GM21423 (cell line): ENCODE measurements around the gene PPIL1.

ENCODE experiments used
- ATAC-seq: cut with Tn5 transposase; IDR thresholded peaks from one replicate; pipeline ENCODE4 v1.9.1; 2021; ENCODE audit warnings: mild to moderate bottlenecking, moderate library complexity; ENCODE audit not compliant: unreplicated experiment

PPIL1 gene

GRCh38 chr6:36837022-36837339 is 37.6 kb downstream of the PPIL1 start:
- no peak for ATAC-seq

- no peak for ATAC-seq
Observed at GRCh38 chr6:36836111-36837021, 38.2 kb downstream of the PPIL1 start.

GRCh38 chr6:36834576-36835341 is 39.8 kb downstream of the PPIL1 start:
- ATAC-seq, result no peak

DNA sequence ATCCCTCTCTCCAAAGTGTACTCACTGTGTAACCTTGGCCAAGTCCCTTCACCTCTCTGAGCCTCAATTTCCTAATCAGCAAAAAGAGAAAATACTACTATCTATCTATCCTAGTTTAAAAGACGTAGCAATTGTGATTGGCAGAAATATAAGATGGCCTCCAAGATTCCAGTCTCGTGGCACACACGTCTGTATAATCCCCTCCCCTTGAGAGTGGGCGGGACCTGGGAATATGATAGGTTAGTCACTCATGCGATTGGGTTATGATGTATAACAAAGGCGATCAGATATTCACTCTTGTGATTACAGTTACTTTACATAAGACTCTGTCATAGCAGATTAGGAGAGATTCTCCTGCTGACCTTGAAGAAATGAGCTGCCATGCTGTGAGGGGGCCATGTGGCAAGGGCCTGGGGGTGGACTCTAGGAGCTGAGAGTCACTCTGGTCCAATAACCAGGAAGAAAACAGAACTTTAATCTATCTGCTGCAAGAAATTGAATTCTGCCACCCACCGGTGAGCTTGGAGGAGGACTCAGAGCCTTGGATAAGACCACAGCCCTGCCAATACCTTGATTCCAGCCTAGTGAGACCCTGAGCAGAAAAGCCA is 41.3 kb downstream of the PPIL1 start:
- ATAC-seq, result no peak

GRCh38 chr6:36832313-36832712 is 42.3 kb downstream of the PPIL1 start:
- ATAC-seq, result no peak

GRCh38 chr6:36830577-36830976 is 44.0 kb downstream of the PPIL1 start:
- ATAC-seq, result no peak

DNA sequence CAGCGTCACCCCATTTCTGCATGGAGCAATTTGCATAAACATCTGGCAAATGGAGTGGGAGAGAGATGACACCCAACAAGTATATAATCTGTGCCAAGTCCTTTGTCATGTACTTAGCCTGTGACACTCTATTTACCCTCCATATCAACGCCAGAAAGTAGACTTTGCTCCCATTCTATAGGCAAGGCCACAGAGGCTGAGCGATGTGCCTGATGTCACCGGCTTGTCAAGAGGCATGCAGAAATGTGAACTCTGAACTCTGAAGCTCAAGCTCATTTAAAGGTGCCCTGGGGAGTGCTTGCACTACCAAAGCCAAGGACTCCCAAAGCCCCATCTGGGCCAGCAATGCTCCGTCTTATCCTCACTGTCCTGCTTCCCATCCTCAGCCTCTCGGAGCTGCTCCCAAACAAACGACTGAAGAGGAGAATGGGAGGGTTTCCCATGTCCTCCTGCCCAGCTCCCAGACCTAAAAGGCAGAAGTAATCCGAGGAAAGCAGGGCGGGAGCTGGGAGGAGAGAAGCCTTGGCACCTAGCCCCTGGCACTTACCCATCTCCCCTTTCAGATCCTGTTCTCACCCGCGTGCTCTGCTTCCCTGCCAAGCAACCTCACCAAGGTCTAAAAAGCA is 44.6 kb downstream of the PPIL1 start:
- ATAC-seq, result no peak

DNA sequence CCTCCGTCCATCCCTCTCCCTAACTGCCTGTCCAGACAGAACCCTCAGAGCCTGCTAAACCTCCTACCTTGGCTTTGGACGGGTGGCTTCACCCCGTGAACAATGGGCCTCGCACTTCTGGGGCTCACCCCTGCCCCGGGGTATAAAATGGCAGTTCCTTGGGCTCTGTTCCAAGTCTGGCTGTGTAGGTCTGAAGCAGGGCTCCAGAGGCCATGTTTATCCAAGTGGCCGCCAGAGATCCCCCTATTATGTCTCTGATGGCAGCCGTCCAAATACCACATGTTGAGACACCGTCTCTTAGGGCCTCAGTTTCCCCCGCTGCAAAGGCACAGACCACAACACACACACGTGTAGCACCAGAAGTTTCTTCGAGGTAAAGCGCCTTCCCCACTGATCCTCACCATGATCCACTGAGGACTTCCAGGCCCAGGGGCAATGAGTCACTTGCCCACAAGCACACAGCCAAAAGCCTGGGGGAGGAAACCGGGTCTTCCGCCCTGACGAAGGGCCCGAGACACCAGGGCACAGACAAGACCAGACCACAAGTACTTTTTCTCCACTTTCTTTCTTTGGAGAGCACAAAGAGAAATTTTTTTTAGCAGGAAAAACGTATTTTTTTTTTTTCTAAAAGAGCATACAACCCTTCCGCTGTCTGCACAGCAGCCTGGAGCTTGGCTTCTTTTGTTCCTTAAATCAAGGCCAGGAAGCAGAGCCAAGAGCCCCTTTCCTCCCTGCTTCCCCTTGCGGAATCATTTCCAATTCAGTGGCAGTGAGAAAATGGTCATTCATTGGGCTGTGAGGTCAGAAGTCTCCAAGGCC is 47.1 kb downstream of the PPIL1 start:
- ATAC-seq, result no peak

GRCh38 chr6:36826520-36827227 is 47.9 kb downstream of the PPIL1 start:
- ATAC-seq, result no peak

DNA sequence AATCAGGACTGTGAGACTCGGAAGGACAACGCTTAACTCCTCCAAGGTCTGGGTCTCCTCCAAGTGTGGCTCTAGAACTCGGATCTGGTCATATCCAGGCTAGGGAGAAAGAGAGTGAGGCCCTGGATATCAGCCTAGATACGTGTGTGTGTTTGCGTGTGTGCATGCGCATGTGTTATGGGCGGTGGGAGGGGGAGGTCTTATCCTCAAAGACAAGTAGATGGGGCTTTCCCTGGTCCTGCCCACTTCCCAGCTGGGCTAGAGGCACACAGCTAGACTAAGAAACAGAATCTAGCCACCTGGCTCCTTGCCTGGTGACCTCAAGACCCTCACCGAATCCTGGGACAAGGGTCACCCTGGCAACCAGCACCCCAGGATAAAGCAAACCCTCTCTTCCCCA is 48.6 kb downstream of the PPIL1 start:
- ATAC-seq, result no peak

DNA sequence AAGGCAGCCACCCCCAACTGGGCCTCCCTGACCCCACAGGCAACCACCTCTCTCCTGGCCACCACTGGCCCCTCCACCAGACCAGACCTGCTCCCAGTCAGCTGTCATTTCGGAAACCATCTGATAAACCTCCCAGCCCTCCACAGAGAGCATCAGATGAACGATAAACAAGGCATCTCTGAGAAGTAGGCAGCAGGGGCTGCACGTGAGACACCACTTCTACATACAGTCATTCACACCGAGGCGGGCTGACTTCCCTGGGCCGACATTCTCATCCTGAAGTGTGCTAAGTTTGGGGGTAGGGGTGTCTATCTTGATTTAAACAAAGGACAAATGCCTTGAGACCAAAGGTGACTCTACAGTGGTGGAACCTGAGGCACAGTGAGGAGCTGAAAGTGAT is 49.2 kb downstream of the PPIL1 start:
- no peak for ATAC-seq

DNA sequence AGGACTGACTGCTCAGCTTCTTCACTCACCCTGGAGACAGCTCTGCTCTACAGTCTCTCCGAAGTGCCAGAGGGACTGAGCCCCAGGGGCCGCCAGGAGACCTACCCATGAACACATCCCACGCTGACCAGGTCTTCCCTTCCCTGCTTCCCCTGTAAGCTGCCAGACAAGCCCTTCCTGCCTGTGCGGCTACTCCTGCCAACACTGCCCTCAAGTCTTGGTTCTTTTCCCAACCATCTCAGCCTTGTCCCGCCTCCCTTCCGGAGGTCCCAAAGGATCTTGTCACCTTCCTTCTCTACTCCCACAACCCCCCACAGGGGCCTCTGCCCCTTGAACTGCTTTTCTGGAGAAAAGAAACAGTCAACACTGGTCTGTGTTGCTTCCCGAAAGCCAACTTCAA is 50.4 kb downstream of the PPIL1 start:
- no peak for ATAC-seq

GRCh38 chr6:36823421-36824096 is 51.0 kb downstream of the PPIL1 start:
- ATAC-seq, result no peak

DNA sequence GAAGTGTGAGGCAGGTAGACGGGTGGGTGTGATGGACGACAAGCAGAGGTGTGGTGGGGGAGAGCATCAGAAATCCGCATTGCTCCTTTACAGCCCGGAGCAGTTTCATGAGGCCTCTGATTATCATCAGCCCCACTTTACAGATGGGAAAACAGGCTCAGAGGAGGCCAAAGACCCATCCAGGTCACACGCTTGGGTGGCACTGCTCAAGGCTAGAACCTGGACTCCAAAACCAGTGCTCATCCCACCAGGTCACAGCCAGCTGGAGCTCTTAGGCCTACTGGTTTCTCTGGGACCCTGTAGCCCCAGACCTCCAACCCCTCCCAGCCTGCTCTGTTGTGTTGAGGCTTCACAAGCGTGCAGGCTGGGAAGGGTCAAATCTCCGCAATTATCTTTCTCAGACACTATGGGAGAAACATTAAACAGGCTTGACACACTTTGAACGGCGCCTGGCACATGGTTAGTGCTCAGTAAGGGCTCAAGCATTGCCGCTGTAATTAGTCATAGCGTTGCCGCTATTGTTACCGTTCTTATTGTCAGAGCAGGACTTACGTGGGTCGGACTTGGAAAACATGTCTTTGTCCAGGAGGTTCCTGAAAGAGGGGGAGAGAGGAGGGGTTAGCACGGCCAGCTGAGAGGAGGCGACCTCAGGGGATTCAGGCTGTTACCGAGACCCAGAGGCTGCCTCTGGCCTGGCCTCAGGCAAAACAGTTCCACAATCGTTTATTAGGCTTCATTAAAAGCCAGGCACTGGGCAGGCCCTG is 51.9 kb downstream of the PPIL1 start:
- no peak for ATAC-seq

DNA sequence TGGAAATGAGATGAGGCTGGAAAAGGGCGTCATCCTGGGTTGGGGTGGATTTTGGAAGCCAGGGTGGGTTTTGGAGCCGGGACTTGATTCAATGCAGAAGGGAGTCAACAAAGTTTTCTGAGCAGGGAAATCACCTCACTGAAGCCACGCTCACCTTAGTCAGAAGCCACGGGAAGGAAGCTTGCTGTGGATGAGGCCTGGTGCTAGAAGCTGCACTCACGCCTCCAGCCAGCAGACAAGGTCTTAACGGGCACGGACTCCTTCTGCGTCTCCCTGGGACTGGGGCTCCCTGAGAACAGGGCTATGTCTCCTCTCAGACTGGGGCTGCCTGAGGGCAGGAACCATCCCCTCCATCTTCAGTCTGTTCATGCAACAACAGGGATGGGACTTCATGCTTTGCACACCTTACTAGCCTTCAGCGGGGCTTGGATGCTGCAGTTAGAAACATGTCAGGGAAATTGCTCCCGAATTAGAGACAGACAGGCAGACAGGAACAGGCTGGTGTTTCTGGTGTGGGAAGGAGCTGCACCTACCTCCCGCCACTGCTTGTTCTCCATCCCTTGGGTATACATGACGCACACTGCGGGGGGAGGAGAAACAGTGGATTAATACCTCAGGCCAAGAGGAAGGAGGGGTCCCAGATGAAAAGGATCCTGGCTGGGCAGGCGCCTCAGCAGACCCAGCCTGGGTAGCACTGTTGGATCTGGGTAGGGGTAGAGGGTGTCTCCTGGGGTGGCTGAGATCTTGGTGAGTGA is 52.8 kb downstream of the PPIL1 start:
- ATAC-seq, result no peak

DNA sequence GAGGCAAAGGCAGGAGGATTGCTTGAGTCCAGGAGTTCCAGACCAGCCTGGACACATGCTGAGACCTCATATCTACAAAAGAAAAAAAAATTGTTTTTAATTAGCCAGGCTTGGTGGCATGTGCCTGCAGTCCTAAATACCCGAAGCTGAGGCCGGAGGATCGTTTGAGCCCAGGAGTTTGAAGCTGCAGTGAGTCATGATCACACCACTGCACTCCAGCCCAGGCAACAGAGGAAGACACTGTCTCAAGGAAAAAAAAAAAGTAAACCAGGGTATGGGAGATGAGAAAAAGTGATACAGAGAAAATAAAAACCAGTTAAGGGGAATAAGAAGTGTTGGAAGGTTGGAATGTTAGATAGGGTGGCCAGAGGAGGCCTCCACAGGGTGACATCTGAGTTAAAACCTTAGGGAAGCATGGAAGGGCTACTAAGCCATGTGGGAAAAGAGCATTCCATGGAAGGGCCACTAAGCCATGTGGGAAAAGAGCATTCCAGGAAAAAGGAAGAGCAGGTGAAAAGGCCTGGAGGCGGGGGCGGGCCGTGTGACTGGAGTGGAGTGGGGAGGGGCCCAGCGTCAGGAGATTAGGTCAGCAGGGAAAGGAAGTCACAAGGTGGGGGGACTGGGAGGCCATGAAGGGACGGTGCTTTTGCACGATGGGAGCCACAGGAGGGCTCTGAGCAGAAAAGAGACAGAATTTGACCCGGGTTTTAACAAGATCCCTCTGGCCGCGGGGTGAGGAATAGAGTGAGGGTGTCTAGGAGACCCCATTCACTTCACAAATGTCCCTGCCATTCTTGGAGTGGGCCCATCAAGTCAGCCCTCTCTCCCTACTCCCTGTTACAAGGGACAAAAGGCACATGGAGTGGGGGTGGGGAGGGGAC is 53.7 kb downstream of the PPIL1 start:
- no peak for ATAC-seq

GRCh38 chr6:36818756-36819155 is 55.8 kb downstream of the PPIL1 start:
- ATAC-seq, result no peak
